Endothelial cell (in vitro differentiated cells): ENCODE measurements around the gene DNAJC5. TPM values are rescaled to one million over a fixed set of nuclear protein-coding genes. Genes with fewer than 3 reads are reported as not detected.
A peak's percentile ranks its signal among the peaks of the same experiment; 100 is the strongest.

Source experiments
- DNase-seq: peaks from one replicate; pipeline ENCODE4 v3.0.0; 2021; ENCODE audit warnings: low spot score
- H3K27ac Mint-ChIP-seq: one replicate; pipeline ENCODE4 v1.8.0; 2021; ENCODE audit warnings: mixed read lengths, inconsistent platforms; ENCODE audit not compliant: unreplicated experiment
- H3K27me3 Mint-ChIP-seq: one replicate; pipeline ENCODE4 v1.8.0; 2021; ENCODE audit warnings: mild to moderate bottlenecking, moderate library complexity, mixed read lengths, inconsistent platforms; ENCODE audit not compliant: unreplicated experiment
- H3K36me3 Mint-ChIP-seq: one replicate; pipeline ENCODE4 v1.8.0; 2021; ENCODE audit warnings: mild to moderate bottlenecking, low read depth, mixed read lengths, inconsistent platforms; ENCODE audit not compliant: unreplicated experiment
- H3K4me1 Mint-ChIP-seq: one replicate; pipeline ENCODE4 v1.8.0; 2021; ENCODE audit warnings: mild to moderate bottlenecking, mixed read lengths, inconsistent platforms; ENCODE audit not compliant: unreplicated experiment
- H3K4me3 Mint-ChIP-seq: one replicate; pipeline ENCODE4 v1.8.0; 2021; ENCODE audit warnings: mild to moderate bottlenecking, mixed read lengths, inconsistent platforms; ENCODE audit not compliant: unreplicated experiment
- H3K9me3 Mint-ChIP-seq: one replicate; pipeline ENCODE4 v1.8.0; 2021; ENCODE audit warnings: mixed read lengths, inconsistent platforms; ENCODE audit not compliant: unreplicated experiment
- total RNA-seq: library from RNA; stranded (reverse); fragmentation: NEBNext Ultra II Directional; extraction: Animal tissue kit (Norgen Biotek cat#: 25700); gene quantifications from one replicate; pipeline ENCODE4 v1.2.1, GENCODE V29; 2021; ENCODE audit not compliant: unreplicated experiment
- TF ChIP-seq, protein P1 (sequence below): fragments of 200-600 bp; sonication (generic); IDR thresholded peaks from one replicate; pipeline ENCODE4 v1.5.0; 2021; ENCODE audit warnings: antibody characterized with exemption; ENCODE audit not compliant: unreplicated experiment

DNAJC5 gene
- total RNA-seq, 1 donor from 2014 or later, result 54.4 TPM

DNA sequence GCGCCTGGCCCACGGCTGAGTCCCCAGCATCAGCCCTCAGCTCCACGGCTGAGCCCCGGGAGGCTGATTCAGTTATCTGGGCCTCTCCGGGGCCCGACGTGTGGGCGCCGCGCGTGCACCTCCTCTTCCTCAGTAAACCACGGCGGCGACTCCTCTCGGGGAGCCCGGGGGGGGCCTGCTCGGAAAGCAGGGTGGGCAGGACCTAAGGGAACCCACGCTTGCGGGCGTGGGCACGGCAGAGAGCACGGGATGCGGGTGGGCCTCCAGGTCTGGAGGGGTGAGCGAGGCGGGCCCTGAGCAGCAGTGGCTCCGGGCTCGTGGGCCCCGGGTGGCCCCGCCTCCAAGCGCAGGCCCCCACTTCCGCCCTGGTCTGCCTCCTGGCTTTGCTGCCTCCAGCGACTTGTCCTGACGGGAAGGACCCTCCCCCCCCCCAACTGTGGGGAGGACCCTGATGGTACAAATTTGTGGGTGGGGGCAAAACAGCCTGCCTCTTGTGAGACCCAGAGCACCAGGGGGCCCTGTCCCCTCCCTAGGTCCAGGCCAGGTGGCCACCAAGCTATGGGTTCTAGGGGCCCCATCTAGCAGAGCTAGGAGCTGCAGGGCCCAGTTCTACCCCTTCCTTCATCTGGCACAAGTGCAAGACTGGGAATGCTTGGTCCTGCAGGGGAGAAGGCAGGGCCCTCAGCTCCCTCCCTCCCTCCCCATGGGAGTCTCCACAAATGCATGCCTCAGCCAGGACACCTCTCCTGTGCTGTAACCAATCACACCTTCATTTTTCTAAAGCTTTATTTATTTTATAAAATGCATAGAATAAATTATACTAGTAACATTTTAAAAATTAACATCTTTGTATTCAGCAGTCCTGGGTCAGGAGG, 44.4 kb downstream of the DNAJC5 start:
- no peak overlapping the region for H3K4me3 Mint-ChIP-seq

DNA sequence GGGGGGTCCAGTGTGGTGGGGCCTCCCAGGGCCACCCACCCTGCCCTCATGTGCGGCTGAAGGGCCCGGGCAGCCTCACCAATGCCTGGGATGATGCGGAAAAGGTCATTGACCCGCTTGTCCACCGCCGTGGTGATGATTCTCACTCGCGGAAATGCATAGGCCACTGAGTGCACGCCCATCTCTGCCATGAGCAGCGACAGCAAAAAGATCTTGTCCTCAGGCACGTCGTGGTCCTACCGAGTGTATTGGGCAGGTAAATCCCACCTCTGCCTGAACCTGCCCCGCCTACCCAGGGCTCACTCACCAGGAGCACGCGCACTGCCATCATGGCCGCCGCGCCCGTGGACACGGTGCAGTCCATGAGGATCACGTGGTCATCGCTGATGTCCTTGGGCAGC, 45.1 kb downstream of the DNAJC5 start:
- Mint-ChIP-seq H3K36me3 (peaks cover 11% of the 10 kb centered on the region), H3K27ac (no peak overlapping the region), H3K4me1 (peaks cover 6% of the 10 kb centered on the region), H3K27me3 (peaks cover 9% of the 10 kb centered on the region), H3K4me3 (no peak overlapping the region), H3K9me3 (no peaks in the 10 kb centered on the region)
- TF ChIP-seq, protein P1, sequence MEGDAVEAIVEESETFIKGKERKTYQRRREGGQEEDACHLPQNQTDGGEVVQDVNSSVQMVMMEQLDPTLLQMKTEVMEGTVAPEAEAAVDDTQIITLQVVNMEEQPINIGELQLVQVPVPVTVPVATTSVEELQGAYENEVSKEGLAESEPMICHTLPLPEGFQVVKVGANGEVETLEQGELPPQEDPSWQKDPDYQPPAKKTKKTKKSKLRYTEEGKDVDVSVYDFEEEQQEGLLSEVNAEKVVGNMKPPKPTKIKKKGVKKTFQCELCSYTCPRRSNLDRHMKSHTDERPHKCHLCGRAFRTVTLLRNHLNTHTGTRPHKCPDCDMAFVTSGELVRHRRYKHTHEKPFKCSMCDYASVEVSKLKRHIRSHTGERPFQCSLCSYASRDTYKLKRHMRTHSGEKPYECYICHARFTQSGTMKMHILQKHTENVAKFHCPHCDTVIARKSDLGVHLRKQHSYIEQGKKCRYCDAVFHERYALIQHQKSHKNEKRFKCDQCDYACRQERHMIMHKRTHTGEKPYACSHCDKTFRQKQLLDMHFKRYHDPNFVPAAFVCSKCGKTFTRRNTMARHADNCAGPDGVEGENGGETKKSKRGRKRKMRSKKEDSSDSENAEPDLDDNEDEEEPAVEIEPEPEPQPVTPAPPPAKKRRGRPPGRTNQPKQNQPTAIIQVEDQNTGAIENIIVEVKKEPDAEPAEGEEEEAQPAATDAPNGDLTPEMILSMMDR, result no peak
- DNase-seq, result no peak

More for the DNA sequence above, 44.4 kb downstream of the DNAJC5 start:
- TF ChIP-seq, protein P1, result no peak
- Mint-ChIP-seq H3K27me3 (peaks cover 10% of the 10 kb centered on the region), H3K36me3 (peaks cover 16% of the 10 kb centered on the region), H3K27ac (no peak overlapping the region), H3K4me1 (peaks cover 6% of the 10 kb centered on the region), H3K9me3 (no peaks in the 10 kb centered on the region)
- peak; percentile 21 for DNase-seq

GRCh38 chr20:63940472-63941266, 45.7 kb downstream of the DNAJC5 start:
- Mint-ChIP-seq H3K9me3 (no peaks in the 10 kb centered on the region), H3K4me3 (no peak overlapping the region)
- TF ChIP-seq, protein P1, result no peak

GRCh38 chr20:63941282-63942081, 46.6 kb downstream of the DNAJC5 start:
- H3K9me3 Mint-ChIP-seq, result no peaks in the 10 kb centered on the region
- peaks cover 10% of the 10 kb centered on the region for H3K36me3 Mint-ChIP-seq
- DNase-seq, result peak; percentile 60
- peaks cover 6% of the 10 kb centered on the region for H3K4me1 Mint-ChIP-seq
- TF ChIP-seq, protein P1, result no peak
- H3K27ac Mint-ChIP-seq, result no peak overlapping the region
- no peak overlapping the region for H3K4me3 Mint-ChIP-seq
- H3K27me3 Mint-ChIP-seq, result peaks cover 9% of the 10 kb centered on the region

More at GRCh38 chr20:63940472-63941266, 45.7 kb downstream of the DNAJC5 start:
- H3K4me1 Mint-ChIP-seq, result peaks cover 6% of the 10 kb centered on the region
- peak; percentile 31 for DNase-seq
- H3K27me3 Mint-ChIP-seq, result peaks cover 9% of the 10 kb centered on the region
- H3K36me3 Mint-ChIP-seq, result peaks cover 15% of the 10 kb centered on the region
- H3K27ac Mint-ChIP-seq, result no peak overlapping the region
